ENCODE measurements around the gene HOXD12.

GRCh38 chr2:176089843-176090395 is 9.7 kb upstream of the HOXD12 start:
- TF ChIP-seq POLR2A (IDR thresholded peaks at IDR 0.05): no peak
- TF ChIP-seq, protein P1, sequence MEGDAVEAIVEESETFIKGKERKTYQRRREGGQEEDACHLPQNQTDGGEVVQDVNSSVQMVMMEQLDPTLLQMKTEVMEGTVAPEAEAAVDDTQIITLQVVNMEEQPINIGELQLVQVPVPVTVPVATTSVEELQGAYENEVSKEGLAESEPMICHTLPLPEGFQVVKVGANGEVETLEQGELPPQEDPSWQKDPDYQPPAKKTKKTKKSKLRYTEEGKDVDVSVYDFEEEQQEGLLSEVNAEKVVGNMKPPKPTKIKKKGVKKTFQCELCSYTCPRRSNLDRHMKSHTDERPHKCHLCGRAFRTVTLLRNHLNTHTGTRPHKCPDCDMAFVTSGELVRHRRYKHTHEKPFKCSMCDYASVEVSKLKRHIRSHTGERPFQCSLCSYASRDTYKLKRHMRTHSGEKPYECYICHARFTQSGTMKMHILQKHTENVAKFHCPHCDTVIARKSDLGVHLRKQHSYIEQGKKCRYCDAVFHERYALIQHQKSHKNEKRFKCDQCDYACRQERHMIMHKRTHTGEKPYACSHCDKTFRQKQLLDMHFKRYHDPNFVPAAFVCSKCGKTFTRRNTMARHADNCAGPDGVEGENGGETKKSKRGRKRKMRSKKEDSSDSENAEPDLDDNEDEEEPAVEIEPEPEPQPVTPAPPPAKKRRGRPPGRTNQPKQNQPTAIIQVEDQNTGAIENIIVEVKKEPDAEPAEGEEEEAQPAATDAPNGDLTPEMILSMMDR (IDR thresholded peaks at IDR 0.05): no peak
